ENCODE measurements around the gene DICER1.

DICER1 gene

DNA sequence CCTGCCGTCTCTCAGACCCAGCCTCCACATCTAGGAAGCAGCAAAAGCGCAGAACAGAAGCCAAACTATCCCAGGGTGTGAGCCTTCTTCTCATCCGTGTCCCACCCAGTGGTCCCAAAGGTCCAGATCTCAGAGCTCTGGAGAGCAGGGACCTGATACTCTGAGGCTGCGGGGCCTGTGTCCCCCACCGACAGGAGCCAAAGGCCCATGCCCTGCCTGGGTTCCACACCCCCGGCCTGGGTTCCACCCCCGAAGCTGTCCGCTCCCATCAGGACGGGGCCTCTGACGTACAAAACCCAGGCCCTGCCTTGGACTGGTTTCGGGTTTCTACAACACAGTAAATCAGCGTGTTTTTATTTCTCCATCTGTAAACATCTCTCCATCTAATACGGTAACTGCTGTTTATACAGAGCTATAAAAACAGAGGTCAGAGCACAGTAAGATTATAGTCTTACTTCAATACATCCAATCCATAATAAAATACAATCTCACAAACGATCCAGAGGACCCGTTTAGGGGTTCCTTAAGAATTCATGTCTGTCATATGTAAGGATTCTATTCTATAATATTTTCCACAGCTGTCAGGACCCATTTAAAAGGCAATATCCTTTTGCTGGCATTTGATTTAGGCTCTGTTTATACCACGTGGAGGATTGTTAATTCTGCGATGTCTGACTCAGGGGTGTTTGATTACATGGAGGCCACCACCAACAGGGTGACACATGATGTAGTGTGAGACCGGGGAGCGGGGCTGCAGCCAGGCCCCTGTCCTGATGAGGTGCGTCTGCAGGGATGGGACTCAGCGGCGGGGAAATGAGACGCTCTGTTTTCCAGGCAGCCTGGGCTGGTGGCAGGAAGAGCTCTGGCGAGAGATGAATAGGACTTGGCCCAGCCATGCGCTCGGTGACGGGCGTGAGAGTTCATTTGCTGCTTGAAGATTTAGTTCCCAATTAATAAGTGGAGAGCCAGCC is 110.3 kb downstream of the DICER1 start:
- no peak overlapping the region for H3K4me3 ChIP-seq (ENCODE audit: control insufficient read depth, low read depth, low read length)
- TF ChIP-seq, protein P1, sequence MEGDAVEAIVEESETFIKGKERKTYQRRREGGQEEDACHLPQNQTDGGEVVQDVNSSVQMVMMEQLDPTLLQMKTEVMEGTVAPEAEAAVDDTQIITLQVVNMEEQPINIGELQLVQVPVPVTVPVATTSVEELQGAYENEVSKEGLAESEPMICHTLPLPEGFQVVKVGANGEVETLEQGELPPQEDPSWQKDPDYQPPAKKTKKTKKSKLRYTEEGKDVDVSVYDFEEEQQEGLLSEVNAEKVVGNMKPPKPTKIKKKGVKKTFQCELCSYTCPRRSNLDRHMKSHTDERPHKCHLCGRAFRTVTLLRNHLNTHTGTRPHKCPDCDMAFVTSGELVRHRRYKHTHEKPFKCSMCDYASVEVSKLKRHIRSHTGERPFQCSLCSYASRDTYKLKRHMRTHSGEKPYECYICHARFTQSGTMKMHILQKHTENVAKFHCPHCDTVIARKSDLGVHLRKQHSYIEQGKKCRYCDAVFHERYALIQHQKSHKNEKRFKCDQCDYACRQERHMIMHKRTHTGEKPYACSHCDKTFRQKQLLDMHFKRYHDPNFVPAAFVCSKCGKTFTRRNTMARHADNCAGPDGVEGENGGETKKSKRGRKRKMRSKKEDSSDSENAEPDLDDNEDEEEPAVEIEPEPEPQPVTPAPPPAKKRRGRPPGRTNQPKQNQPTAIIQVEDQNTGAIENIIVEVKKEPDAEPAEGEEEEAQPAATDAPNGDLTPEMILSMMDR (IDR thresholded peaks at IDR 0.05; ENCODE audit: control insufficient read depth, insufficient read depth, low read depth, low read length, missing control alignments): no peak
- DNase-seq (ENCODE audit: low read depth): no peak

DNA sequence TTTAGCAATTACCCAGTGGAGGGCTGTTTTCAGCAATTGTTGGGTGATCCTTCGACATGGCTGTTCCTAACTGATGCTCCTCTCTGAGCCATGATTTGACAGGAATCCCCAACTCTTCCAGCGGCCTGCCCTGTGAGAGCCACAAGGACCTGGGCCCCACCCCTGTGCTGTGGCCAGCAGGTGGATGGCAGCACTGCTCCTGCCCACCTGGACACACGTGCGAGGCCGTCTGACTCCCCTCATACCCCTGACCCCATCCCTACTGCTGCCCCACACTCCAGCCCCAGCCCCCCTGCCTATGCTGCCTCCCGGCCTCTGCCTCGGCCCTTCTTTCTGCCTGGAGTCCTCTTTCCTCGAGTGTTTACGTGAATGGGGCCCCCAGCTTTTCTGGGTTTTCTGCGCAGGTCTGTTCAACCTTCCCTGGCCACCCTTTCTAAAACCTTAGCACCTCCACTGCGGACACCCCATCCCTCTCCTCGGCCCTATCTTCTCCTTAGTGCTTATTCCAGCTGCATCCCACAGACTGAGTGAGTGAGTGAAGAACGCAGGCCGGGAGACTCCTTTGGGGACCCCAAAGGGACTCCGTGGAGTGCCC is 111.4 kb downstream of the DICER1 start:
- TF ChIP-seq, protein P1 (IDR thresholded peaks at IDR 0.05; ENCODE audit: control insufficient read depth, insufficient read depth, low read depth, low read length, missing control alignments): no peak
- no peak overlapping the region for H3K4me3 ChIP-seq (ENCODE audit: control insufficient read depth, low read depth, low read length)
- no peak for DNase-seq (ENCODE audit: low read depth)

DNA sequence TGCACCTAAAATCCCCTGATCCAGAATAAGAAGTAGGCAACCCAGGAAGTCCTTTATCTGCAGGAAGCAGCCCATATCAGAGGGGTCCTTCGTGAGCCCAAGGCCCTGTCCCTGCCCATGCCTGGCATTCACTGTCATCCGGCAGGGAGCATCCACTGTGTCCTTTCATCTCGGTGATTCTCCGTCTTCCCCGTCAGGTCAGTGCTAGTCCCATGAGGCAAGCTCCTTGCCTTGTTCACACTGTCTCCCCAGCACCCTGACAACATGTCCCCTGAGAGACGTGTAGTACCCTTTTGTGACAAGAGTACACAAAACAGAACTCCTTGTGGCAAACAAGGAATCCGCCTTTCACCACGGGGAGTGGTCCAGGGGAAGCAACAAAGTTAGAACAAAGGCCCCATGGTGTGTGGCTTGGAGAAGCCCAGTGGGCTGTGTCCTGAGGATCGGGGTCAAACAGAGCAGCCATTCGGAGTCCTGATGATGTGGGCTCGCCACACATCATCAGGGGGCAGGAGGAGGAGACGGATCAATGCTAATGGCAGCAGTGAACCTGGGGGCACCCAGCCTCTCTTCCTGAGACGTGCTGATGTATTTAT is 112.1 kb downstream of the DICER1 start:
- H3K4me3 ChIP-seq (ENCODE audit: control insufficient read depth, low read depth, low read length): no peak overlapping the region
- TF ChIP-seq, protein P1 (IDR thresholded peaks at IDR 0.05; ENCODE audit: control insufficient read depth, insufficient read depth, low read depth, low read length, missing control alignments): no peak
- no peak for DNase-seq (ENCODE audit: low read depth)

DNA sequence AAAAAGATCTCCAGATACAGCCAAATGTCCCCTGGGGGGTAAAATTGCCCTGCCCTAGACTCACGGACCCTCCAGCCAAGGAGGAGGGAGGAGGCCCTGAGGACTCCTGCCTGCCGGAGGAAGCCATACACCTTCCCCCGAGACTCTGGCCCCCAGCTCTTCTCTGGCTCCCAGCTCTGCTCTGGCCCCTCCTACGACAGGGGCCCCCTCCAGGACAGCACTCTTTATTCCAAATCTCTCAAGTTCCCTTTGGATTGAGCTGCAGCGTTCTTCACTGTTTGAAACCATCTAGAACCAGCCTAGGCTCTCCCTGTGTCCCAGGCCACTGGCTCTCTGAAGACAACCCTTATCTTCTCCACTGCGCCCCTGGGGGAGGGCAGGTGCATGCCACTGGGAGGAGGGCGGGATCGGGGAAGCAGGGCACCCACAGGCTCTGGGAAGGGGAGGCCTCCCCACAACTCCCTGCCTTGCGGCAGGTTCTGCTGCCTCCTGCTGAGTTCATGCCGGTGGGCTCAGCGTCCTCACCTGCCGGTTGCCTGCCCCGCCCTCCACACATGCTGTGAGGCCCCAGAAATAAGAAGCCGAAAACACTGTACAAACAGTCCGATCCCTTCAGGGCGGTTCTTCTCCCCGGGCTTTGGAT is 112.7 kb downstream of the DICER1 start:
- DNase-seq (ENCODE audit: low read depth): no peak
- TF ChIP-seq, protein P1 (IDR thresholded peaks at IDR 0.05; ENCODE audit: control insufficient read depth, insufficient read depth, low read depth, low read length, missing control alignments): no peak
- no peak overlapping the region for H3K4me3 ChIP-seq (ENCODE audit: control insufficient read depth, low read depth, low read length)

DNA sequence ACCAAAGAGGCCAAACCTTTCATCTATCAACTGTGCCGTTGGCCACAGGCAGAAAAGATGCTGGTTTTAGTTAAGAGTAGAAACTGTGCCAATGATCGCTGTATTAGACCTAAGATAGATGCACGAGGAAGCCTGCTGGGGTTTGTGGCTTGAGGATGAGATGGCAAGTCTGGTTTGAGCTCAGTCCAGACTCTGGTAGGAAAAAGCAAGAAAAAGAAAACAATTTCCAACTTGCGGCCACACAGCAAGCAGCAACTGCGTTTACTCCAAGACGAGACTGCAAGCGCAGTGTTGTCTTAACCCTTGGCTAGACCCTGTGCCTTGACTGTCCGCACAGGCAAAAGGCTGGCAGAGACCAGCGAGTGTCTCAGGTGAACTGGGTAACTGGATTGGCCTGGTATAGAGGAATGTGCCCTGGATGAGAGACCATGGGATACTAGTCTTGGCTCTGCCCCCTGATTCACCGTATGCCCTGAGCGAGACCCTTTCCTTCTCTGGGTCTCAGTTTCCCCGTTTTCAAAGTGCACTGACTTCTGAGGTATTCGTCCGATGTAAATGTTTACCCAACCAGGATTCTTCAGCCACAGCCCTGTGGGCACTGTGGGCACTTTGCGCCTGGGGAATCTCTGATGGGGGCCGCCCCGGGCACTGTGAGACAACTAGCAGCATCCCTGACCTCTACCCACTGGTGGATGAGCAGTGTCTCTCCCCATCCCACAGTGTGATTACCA is 113.4 kb downstream of the DICER1 start:
- no peak overlapping the region for H3K4me3 ChIP-seq (ENCODE audit: control insufficient read depth, low read depth, low read length)
- TF ChIP-seq, protein P1 (IDR thresholded peaks at IDR 0.05; ENCODE audit: control insufficient read depth, insufficient read depth, low read depth, low read length, missing control alignments): no peak
- DNase-seq (ENCODE audit: low read depth): no peak

DNA sequence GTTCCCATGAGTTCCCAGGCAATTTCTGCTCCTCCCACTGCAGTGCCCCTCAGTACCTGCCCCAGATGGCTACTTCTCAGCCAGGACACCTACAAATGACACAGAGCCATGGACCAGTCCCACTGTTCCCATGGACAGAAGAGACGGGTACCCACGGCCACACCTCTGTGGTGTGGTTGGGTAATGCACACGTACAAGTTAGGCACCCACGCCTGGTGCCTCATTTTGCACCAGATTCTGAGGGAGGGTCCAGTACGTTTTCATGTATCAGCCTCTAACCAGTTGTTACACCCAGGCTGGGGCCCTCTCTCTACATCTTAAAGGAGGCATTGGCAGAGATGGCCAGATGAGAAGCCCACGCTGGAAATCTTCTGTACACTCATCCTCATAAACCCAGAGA is 114.0 kb downstream of the DICER1 start:
- no peak for DNase-seq (ENCODE audit: low read depth)
- no peak overlapping the region for H3K4me3 ChIP-seq (ENCODE audit: control insufficient read depth, low read depth, low read length)
- TF ChIP-seq, protein P1 (IDR thresholded peaks at IDR 0.05; ENCODE audit: control insufficient read depth, insufficient read depth, low read depth, low read length, missing control alignments): no peak
